Measurements from ENCODE around the gene CTSW.
"Not testable (repeated sequence)": the region's sequence is repeated elsewhere in the genome, so short reads cannot be mapped to it uniquely, and the experiment has no call there.

Gene CTSW, protein sequence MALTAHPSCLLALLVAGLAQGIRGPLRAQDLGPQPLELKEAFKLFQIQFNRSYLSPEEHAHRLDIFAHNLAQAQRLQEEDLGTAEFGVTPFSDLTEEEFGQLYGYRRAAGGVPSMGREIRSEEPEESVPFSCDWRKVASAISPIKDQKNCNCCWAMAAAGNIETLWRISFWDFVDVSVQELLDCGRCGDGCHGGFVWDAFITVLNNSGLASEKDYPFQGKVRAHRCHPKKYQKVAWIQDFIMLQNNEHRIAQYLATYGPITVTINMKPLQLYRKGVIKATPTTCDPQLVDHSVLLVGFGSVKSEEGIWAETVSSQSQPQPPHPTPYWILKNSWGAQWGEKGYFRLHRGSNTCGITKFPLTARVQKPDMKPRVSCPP

DNA sequence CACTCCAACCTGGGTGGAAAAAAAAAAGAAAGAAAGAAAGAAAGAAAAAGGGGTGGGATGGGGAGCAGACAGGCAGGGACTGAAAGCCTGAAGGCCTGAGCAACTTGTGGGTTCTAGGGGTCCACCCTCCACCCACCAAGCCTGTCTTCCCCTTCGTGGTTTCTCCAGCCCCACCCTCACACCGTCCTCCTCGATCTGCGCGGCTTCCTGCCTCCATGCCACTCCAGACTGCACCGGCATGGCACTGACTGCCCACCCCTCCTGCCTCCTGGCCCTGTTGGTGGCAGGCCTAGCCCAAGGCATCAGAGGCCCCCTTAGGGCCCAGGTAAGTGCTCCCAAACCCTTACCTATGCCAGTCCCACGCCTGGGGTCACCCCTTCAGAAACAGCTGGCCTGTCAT lies at the start of gene CTSW:
Gene CTSW, plus strand, starts transcription at position 221 of the 400 bp plus-strand sequence. Its CDS starts 18 bp downstream, at position 239.
- DNase-seq (ENCODE audit: low spot score) = no peak

DNA sequence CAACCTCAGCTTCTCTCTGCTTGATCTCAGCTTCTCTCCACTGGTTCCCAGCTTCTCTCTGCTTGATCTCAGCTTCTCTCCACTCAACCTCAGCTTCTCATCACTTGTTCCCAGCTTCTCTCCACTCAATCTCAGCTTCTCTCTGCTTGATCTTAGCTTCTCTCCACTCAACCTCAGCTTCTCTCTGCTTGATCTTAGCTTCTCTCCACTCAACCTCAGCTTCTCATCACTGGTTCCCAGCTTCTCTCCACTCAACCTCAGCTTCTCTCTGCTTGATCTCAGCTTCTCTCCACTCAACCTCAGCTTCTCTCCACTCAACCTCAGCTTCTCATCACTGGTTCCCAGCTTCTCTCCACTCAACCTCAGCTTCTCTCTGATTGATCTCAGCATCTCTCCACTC lies 47.4 kb upstream of the CTSW start:
- DNase-seq (ENCODE audit: low spot score) = not testable (repeated sequence)

DNA sequence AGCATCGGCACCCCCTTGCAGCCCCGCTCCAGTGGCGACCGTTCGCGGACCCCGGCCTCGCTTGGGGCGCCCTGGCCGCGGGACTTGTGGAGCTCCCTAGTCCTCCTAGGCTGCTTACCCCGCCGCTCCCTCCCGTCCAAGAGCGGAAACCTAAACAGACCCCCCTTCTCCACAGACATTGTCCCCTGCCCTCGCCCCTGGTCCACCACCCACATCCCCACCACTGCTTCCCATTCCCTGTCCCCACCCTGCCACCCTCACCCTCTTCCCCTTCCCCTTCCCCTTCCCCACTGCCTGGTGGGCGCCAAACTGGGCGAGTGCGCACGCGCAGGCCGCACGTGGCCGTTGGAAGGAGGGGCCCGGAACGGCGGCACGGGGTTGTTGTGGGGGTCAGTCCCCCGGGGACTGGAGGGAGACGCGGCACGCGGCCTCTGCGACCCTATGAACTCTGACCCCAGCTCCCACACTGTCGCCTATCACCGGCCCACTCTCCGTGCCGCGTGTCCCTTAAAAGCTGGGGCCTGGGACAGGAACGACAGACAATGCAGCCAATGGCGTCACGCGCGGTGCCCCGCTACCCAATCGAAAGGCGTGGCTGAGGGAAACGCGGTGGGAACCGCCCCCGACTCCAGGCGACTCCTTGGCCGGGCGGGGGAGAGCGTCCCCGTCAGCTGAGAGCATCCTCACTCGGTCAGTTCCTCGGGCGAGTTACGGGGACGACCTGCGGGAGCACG lies 46.2 kb upstream of the CTSW start, which contains the start of gene SNX32:
Gene SNX32, plus strand, starts transcription at position 667 of the 734 bp plus-strand sequence. CDS start 103 bp downstream, outside the sequence.
- peak; percentile 93 for DNase-seq (ENCODE audit: low spot score)

DNA sequence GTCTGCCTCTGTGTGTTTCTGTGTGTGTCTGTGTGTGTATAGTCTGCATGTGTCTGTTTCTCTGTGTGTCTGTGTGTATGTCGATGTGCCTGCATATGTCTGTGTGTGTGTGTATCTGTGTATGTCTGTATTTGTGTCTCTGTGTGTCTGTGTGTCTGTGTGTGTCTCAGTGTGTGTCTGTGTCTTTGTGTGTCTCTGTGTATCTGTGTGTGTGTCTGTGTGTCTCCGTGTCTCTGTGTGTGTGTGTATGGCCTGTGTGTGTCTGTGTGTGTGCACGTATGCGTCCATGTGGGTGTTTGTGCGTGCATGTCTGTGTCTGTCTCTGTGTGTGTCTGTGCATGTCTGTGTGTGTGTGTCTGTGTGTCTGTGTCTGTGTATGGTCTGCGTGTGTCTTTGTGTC lies 45.4 kb upstream of the CTSW start:
- DNase-seq (ENCODE audit: low spot score) = no peak

DNA sequence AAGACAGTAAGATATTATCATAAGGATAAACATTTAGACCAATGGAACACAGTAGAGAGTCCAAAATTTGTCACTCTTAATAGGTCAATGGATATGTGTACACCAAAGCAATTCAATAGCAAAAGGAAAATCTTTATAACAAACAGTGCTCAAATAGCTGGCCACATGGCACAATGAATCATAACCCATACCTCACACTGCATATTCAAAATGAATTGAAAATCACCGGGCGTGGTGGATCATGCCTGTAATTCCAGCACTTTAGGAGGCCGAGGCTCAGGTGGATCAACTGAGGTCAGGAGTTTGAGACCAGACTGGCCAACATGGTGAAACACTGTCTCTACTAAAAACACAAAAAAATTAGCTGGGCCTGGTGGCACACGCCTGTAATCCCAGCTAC lies 37.5 kb upstream of the CTSW start:
- no peak for DNase-seq (ENCODE audit: low spot score)

DNA sequence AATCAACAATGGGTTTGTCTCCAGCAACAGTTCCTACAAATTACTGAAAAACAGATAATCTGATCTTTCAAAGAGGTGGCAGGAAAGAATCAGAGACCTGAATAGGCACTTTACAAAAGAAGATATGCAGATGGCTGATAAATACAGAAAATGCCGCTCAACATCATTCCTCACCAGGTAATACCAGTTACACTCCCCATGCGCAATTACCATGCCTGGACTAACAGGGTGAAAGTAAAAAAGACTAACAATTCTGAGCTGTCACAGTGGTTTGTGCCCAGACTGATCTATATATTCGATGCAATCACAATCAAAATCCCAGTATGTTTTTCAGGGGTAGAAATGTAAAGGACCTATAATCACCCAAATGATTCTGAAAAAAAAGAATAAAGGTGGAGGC lies 35.8 kb upstream of the CTSW start:
- DNase-seq (ENCODE audit: low spot score) = no peak

DNA sequence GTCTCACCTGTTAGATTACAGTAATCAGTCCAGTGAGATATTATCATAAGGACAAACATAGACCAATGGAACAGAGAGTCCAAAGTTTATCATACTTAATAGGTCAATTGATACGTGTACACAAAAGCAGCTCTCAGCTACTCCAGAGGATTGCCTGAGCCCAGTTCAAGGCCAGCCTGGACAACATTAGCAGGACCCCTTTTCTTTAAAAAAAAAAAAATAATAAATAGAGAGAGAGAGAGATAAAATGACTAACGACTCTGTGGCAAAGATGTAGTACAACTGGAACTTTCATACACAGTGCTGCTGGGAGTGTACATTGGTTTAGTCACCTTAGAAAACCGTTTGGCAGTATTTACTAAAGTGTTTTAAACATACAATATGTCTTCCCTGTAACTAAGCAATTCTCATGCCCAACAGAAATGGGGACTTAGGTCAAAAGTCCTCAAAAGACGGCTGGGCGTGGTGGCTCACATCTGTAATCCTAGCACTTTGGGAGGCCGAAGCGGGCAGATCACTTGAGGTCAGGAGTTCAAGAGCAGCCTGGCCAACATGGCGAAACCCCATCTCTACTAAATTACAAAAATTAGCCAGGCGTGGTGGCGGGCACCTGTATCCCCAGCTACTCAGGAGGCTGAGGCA lies 35.3 kb upstream of the CTSW start:
- DNase-seq (ENCODE audit: low spot score) = no peak

DNA sequence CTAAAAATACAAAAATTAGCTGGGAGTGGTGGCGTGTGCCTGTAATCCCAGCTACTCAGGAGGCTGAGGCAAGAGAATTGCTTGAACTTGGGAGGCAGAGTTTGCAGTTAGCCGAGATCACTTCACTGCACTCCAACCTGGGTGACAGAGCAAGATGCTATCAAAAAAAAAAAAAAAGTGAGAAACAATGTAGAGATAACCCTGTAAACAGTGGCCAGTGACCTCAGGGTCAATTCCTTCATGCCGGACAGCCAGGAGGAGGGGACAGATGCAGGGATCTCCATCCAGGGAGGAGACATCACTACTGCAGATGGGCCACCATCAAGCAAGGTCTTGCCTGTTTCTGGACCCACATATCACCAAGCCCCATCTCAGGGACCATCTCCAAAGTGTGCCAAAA lies 31.9 kb upstream of the CTSW start:
- DNase-seq (ENCODE audit: low spot score) = no peak

DNA sequence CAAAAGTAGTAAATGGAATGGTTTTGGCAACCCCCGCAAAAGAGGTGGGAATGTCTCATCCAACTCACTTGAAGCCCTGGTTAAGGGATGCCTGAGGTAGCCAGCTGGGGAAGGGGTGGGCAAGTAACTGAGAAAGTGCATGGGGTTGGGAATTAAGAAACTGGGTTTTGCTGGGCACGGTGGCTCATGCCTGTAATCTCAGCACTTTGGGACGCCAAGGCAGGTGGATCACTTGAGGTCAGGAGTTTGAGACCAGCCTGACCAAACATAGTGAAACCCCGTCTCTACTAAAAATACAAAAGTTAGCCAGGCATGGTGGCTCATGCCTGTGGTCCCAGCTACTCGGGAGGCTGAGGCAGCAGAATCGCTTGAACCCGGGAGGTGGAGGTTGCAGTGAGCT lies 30.9 kb upstream of the CTSW start:
- not testable (repeated sequence) for DNase-seq (ENCODE audit: low spot score)

DNA sequence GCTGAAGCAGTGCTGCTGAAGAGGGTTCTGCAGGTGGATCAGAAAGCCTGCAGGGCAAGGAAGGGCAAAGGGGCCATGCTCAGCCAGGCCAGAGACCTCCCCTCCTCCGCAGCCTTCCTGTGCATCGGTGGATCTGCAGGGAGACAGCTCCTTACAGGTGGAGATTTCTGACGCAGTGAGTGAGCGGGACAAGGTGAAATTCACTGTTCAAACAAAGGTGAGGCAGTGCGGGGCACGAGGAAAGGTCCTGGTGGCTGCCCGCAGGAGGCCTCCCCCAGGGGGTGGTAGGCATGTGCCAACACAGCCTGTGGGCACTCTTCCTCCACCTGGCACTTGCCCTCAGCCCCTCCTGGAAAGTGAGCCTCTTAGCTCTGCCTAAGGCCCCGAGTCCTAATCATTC lies 30.3 kb upstream of the CTSW start:
- no peak for DNase-seq (ENCODE audit: low spot score)

DNA sequence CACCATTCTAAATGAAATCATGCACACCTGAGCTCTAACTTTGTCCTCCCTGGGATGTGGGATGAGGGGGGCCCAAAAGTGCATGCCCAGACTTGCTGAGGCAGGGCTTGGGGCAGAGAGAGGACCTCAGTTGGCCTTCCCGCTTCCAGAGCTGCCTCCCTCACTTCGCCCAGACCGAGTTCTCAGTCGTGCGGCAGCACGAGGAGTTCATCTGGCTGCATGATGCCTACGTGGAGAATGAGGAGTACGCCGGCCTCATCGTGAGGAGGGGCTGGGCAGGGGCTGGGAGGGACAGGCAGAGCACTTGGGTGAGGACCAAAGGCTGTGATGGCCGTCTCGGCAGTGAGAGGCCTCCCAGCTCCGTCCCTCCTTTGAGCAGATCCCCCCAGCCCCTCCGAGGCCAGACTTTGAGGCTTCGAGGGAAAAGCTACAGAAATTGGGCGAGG lies 29.8 kb upstream of the CTSW start:
- no peak for DNase-seq (ENCODE audit: low spot score)

DNA sequence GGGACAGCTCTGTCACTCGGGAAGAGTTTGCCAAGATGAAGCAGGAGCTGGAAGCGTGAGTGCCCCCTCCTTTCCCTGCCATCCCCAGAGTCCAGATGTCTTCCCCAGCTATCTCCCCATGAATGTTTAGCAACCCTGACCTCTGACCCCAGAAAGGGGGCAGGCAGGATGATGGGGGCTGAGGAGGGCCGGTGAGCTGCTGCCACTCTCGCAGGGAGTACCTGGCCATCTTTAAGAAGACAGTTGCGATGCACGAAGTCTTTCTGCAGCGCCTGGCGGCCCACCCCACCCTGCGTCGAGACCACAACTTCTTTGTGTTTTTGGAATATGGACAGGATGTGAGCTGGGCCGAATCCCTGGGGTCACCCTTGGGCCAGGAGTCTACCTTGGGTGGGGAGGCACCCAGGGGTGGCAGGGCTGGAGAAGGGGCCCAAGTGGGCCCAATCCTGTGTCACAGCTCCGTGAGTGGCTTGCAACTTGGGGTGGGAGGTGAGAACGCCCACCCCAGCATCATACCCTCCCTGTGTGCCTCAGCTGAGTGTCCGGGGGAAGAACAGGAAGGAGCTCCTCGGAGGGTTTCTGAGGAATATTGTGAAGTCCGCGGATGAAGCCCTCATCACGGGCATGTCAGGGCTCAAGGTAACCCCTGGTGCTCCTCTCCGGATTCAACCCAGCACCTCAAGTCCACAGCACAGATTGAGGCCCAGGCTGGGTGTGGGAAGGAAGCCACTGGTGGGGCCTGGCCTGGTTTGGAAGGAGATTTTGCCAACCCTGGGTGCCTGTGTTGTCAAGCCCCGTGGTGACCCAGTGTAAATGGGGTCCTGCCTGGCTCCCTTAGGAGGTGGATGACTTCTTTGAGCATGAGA lies 29.2 kb upstream of the CTSW start:
- DNase-seq (ENCODE audit: low spot score) = no peak

DNA sequence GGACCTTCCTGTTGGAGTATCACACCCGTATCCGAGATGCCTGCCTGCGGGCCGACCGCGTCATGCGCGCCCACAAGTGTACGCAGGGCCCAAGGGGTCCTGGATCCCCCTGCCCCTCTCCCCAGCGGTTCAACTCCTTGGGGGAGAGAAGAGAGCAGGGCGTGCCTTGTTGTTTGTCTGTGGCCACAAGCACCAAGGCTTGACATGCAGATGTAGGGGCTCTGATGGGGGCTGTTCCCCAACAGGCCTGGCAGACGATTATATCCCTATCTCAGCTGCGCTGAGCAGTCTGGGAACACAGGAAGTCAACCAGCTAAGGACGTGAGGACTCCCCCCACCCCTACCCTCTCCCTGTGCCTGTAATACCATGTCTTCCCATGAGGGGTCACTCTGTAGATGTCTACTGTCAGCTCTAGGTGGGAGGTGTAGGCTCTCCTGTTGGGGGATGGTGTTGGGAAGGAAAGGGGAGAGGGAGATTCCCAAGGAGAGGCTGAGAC lies 28.5 kb upstream of the CTSW start:
- no peak for DNase-seq (ENCODE audit: low spot score)

DNA sequence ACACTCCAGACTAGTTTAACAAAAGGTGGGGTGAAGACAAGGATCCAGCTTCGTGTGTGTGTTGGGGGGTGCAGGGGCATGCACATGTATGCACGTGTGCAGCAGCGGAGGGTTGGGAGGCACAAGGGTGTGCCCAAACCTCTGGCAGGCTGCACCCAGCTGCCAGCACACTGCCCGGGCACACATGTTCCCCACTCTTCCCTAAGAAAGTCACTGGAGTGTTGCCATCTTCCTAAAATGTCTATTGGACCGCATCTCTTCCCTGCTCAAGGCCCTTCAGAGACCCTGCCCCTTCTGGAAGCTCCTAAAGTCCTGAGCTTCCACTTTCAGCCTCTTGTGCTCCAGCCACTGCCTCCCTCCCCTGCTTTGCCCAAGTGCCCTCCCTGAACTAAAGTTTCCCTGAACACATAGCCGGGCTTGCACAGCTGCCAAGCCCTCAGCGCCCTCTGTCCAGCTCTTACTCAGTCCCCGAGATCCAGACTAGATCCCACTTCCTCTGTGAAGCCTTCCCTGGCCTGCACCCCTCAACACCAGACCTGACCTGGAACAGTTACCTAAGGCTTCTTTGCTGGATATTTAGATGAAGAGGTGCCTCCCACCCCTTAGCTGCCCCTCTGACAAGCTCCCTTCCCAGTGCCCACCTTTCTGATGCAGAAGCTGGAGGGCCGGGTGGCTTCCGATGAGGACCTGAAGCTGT lies 27.7 kb upstream of the CTSW start:
- DNase-seq (ENCODE audit: low spot score) = no peak

DNA sequence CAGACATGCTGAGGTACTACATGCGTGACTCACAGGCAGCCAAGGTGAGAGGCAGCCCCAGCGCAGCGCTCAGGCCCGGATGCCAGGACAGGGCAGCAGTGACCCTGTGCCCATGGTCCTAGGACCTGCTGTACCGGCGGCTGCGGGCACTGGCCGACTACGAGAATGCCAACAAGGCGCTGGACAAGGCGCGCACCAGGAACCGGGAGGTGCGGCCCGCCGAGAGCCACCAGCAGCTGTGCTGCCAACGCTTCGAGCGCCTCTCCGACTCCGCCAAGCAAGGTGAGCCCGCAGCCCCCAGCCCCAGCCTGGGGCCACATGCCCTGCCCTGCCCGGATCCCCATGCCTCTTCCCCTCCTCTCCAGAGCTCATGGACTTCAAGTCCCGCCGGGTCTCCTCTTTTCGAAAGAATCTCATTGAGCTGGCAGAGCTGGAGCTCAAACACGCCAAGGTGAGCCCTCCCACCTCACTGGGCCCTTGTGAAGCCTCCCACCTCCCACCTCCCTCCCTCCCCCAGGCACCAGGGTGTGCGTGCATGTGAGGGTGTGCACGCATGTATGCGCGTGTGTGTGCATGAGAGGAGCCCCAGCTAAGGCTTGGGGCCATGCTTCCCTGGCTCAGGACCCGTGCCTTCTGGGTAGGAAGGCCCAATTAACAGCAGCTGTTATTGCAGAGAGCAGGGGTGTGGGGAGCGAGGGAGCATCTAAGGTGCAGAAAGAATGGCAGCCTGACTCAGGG lies 27.0 kb upstream of the CTSW start:
- DNase-seq (ENCODE audit: low spot score) = no peak

DNA sequence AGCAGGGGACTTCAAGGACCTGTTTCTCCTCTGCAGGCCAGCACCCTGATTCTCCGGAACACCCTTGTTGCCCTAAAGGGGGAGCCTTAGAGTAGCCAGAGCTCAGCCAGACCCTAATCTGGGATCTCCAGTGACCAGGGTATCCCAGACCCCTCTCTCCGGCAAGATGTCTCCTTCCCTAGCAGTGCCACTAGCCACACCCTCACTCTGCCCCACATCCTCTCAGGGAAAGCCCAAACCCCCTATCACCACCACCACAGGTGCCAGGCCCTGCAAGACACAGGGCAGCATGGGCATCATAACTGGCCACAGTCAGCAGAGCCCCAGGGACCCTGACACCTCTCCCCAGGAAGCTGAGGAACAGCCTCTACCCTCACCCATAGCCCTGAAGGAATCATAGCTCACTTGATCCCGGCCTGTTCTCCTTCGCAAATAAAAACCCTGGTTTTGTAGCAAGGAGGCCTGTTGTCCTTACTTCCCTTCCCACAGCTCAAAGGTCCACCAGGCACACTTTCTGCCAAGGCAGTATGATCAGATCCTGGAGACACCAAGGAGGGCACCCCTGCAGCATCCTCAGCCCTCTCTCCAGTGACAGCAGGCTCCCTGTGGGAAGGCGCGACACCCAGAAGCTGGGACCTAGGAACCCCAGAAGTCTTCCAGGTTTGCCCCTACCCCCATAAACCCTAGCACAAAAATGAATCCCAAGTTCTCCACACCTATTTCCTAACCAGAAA lies 26.2 kb upstream of the CTSW start:
- no peak for DNase-seq (ENCODE audit: low spot score)

DNA sequence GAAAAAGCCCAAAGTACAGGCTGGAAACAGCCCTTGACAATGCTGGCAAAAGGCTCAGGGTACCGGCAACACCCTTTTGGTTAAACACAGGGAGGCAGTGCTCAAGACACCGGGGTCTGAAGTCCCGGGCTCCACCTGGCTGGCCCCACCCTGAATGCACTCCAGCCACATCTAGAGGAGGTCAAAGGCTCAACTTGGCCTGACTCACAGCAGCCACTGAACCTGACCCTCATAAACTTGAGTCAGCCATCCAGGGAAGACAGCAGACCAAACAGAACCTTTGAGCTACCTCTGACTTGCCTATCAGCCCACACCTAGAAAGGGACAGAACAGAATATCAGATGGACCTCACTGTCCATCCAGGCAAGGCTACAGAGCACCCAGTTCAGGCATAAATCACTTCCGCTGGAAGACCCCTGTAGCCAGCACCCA lies 25.5 kb upstream of the CTSW start:
- DNase-seq (ENCODE audit: low spot score) = no peak

DNA sequence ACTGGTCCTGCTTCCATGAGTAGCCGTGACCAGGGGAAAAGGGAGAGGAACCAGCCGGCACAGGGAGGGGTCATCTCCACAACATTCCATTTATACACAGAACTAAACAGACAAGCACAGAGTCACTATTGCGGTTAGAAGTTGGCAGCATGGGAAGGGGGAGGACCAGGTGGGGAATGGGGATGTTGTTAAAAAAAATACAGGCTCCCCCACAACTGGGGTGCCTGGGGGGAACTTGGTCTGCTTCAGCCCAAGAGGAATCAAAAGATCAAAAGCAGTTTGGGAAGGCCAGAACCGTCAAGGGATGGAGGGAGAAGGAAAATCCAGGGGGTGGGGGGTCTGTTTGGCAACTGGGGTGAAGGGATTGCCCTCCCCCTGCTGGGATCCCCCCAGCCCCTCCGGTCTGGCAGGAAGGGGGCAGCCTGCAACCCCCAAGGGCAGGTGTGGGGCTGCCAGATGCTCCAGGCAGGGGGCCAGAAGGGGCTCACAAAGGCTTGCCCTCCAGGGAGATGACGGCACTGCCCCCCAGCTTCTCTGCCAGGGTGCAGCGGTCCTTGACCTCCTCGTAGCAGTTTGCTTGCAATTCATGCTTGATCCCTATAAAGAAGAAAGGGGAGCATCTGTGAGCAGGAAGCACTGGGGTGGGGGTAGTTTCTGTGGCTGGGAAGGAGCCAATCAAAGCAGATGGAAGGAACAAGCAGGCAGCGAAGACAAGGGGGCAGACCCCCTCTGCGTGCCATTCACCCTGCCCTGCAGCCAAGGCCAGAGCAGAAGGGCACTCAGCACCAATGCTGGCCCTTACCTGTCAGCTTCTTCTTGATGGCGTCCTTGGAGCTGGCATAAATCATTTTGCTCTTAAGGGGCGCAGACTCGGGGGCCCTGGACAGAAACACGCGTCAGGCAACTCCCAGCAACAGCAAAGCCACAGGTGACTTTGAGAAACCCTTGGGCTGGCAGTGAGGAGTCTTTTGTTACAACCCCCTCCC lies 24.5 kb upstream of the CTSW start:
- no peak for DNase-seq (ENCODE audit: low spot score)

Data from hematopoietic multipotent progenitor cell treated with erythropoietin and hydrocortisone succinate and interleukin-3 and kit ligand, for 15 days (in vitro differentiated cells).